HepG2 (cell line): Measurements from ENCODE around the gene ECHS1. TPM values are rescaled to one million over a fixed set of nuclear protein-coding genes. Genes with fewer than 3 reads are reported as not detected.
"Not testable (repeated sequence)": the region's sequence is repeated elsewhere in the genome, so short reads cannot be mapped to it uniquely, and the experiment has no call there.

Experiments used
- ATAC-seq: fragments of 200-7000 bp; cut with Tn5 transposase; 3 replicates; pipeline ENCODE4 v1.9.1; 2020; ENCODE audit warnings: mild to moderate bottlenecking, moderate library complexity
- BruUV-seq: library from RNA; stranded (reverse); fragments of 400-500 nt; replicated peaks from 2 replicates; lab custom pipeline; 2021; lab: Mats Ljungman, UMichigan
- CTCF ChIA-PET: fragments of 300-600 bp; formaldehyde crosslinking; extraction: SDS; loops from one replicate; lab custom pipeline; 2021; ENCODE audit warnings: low total read pairs, inconsistent platforms, low intra/inter-chr PET ratio; lab: Yijun Ruan, JAX
- POLR2A ChIA-PET: fragments of 350-600 bp; sonication (Branson Sonifier 250); formaldehyde crosslinking; loops from one replicate; lab custom pipeline; 2020; ENCODE audit warnings: antibody characterized with exemption, inconsistent platforms; lab: Yijun Ruan, JAX
- DNase-seq: peaks from one replicate; pipeline ENCODE4 v3.0.0-alpha.2; 2015; ENCODE audit warnings: low spot score
- FAIRE-seq: peaks from 3 replicates; lab custom pipeline; 2011; peaks lifted over from hg19 to GRCh38; lab: Jason Lieb, UNC
- H2AFZ ChIP-seq: one replicate; pipeline ENCODE4 v1.6.1; 2011; ENCODE audit warnings: low read length, inconsistent platforms
- H3K27ac ChIP-seq: fragments of 300-600 bp; 3 replicates; pipeline ENCODE4 v1.8.0; 2011; ENCODE audit warnings: mixed run types, mild to moderate bottlenecking, mixed read lengths, low read length, inconsistent platforms; ENCODE audit not compliant: insufficient read depth; ENCODE audit errors: extremely low read length
- H3K27me3 ChIP-seq, 2 experiments: fragments of 200-600 bp in 1 of 2; 2 replicates in 1 of 2; 3 replicates in 1 of 2; pipeline versions ENCODE4 v1.6.0 to v1.8.0; 2011; ENCODE audit warnings: low read length in 2 of 2, mild to moderate bottlenecking in 2 of 2, moderate library complexity in 2 of 2, inconsistent platforms in 1 of 2; ENCODE audit not compliant: insufficient read depth in 2 of 2, control insufficient read depth in 1 of 2
- H3K36me3 ChIP-seq, 2 experiments: fragments of 200-600 bp in 1 of 2; replicated peaks in 1 of 2; 2 replicates in 1 of 2; 3 replicates in 1 of 2; pipeline versions ENCODE4 v1.5.1 to v1.8.0; 2011; ENCODE audit warnings: low read length in 2 of 2, inconsistent platforms in 1 of 2; ENCODE audit not compliant: insufficient read depth in 2 of 2, control insufficient read depth in 1 of 2
- H3K4me1 ChIP-seq: 2 replicates; pipeline ENCODE4 v1.5.1; 2012; ENCODE audit warnings: low read length, inconsistent platforms; ENCODE audit not compliant: insufficient read depth
- H3K4me2 ChIP-seq: 2 replicates; pipeline ENCODE4 v1.6.0; 2011; ENCODE audit warnings: low read depth, low read length, inconsistent platforms
- H3K4me3 ChIP-seq, 3 experiments: fragments of 200-600 bp in 1 of 3; sonication (generic), shearing (Covaris generic) in 1 of 3; replicated peaks in 1 of 3; 2 replicates each; pipeline ENCODE4 v1.5.1; 2011 to 2016; ENCODE audit warnings: low read length in 3 of 3, inconsistent platforms in 2 of 3, low read depth in 2 of 3, mild to moderate bottlenecking in 2 of 3, control low read depth in 1 of 3, mixed read lengths in 1 of 3; ENCODE audit not compliant: insufficient read depth in 1 of 3
- H3K79me2 ChIP-seq: one replicate; pipeline ENCODE4 v1.6.1; 2011; ENCODE audit warnings: low read length, inconsistent platforms; ENCODE audit not compliant: insufficient read depth
- H3K9ac ChIP-seq: 2 replicates; pipeline ENCODE4 v1.6.0; 2011; ENCODE audit warnings: mild to moderate bottlenecking, low read depth, low read length, inconsistent platforms; ENCODE audit not compliant: insufficient read depth
- H3K9me3 ChIP-seq: 2 replicates; pipeline ENCODE4 v1.5.1; 2012; ENCODE audit warnings: mild to moderate bottlenecking, low read length
- H4K20me1 ChIP-seq: 2 replicates; pipeline ENCODE4 v1.6.0; 2011; ENCODE audit warnings: inconsistent platforms, mild to moderate bottlenecking, low read length, moderate library complexity; ENCODE audit not compliant: insufficient read depth
- AGO1 ChIP-seq: fragments of 200-400 bp; formaldehyde crosslinking; IDR thresholded peaks from 2 replicates; pipeline ENCODE4 v1.6.1; 2017; ENCODE audit warnings: mild to moderate bottlenecking, low read depth, low read length, moderate library complexity; ENCODE audit not compliant: poor library complexity, severe bottlenecking
- AGO2 ChIP-seq: fragments of 200-400 bp; formaldehyde crosslinking; optimal IDR thresholded peaks from 2 replicates; pipeline ENCODE3; 2017; ENCODE audit warnings: mild to moderate bottlenecking, low read depth, low read length, moderate library complexity
- SNAPC4 ChIP-seq: sonication (generic); formaldehyde crosslinking; IDR thresholded peaks from 2 replicates; pipeline ENCODE4 v1.4.0; 2020; ENCODE audit warnings: mild to moderate bottlenecking, missing genetic modification reagents
- ZFP91 ChIP-seq: sonication (generic); formaldehyde crosslinking; IDR thresholded peaks from 2 replicates; pipeline ENCODE4 v1.9.0; 2022; ENCODE audit warnings: missing genetic modification reagents, mild to moderate bottlenecking, borderline replicate concordance
- ZNF670 ChIP-seq: sonication (generic); formaldehyde crosslinking; IDR thresholded peaks from 2 replicates; pipeline ENCODE4 v1.8.0; 2022; ENCODE audit warnings: mild to moderate bottlenecking, missing genetic modification reagents, borderline replicate concordance
- ZNF800 ChIP-seq: sonication (generic); formaldehyde crosslinking; IDR thresholded peaks from 2 replicates; pipeline ENCODE4 v1.4.0; 2020; ENCODE audit warnings: missing genetic modification reagents
- WGBS: methylation state at CpG from one replicate; pipeline ENCODE4 v1.1.6; 2017; ENCODE audit warnings: low lambda C conversion rate; 5-methylcytosine and 5-hydroxymethylcytosine counted together
- in situ Hi-C: cut with HindIII; loops from 2 replicates; pipeline ENCODE4 v1.10.0; 2017; ENCODE audit warnings: low pct_unique_long_range_greater_than_20kb; ENCODE audit not compliant: extremely low pct_ligation_motif_present
- intact Hi-C: fragments of 100-400 bp; cut with micrococcal nuclease; formaldehyde crosslinking; loops from one replicate; pipeline ENCODE4 v1.10.0; 2022; ENCODE audit not compliant: unreplicated experiment
- polyA plus RNA-seq, 8 experiments: library from polyadenylated mRNA; depleted of rRNA in 3 of 8; stranded (reverse) in 7 of 8; unstranded in 1 of 8; fragments of >200 nt; fragmentation: Illumina TruSeq in 4 of 8; extraction: Trizol in 4 of 8; gene quantifications; 2 replicates each; pipeline versions ENCODE4 v1.2.1 to v1.2.3, GENCODE V29; 2011 to 2016; ENCODE audit warnings: low read depth in 4 of 8, missing spikeins in 1 of 8, mixed read lengths in 1 of 8; ENCODE audit not compliant: insufficient read depth in 1 of 8
- total RNA-seq, 5 experiments: library from RNA; depleted of rRNA; stranded (reverse); fragments of >200 nt; fragmentation: Illumina TruSeq; extraction: Trizol; gene quantifications; 2 replicates each; pipeline ENCODE4 v1.2.3, GENCODE V29; 2016; ENCODE audit warnings: low read depth in 1 of 5

ECHS1 gene
- total and polyA plus RNA-seq, 2 of the 13 experiments (the other 11 are each of a cell fraction or from before 2014, with no cell fraction given), result 32.7 to 195 TPM

GRCh38 chr10:133418289-133418993 lies 45.3 kb upstream of the ECHS1 start (continued):
- TF ChIP-seq SNAPC4 (CRISPR knock-in tag) (no peak), ZNF670 (CRISPR knock-in tag) (no peak), ZNF800 (no peak), AGO1 (no peak)

- no peak overlapping the region for H2AFZ ChIP-seq
- TF ChIP-seq AGO2, result peak; percentile 28
- no peak for TF ChIP-seq ZFP91 (CRISPR knock-in tag)
- H3K79me2 ChIP-seq, result peaks cover 3% of the 10 kb centered on the region
- H3K36me3 ChIP-seq, result peaks cover 8 to 47% of the 10 kb centered on the region in 2 experiments
- ChIA-PET POLR2A (no interaction called here), CTCF (no interaction called here)
- H3K27me3 ChIP-seq, result no peaks in the 10 kb centered on the region
- BruUV-seq, result no TSS peak
- H3K4me1 ChIP-seq, result no peaks in the 10 kb centered on the region
- H3K27ac ChIP-seq, result no peak overlapping the region
- H3K9ac ChIP-seq, result no peak overlapping the region
- DNase-seq (no peak), ATAC-seq (no peak), FAIRE-seq (no peak)
- WGBS, result 98% methylated on average over 25 of the region's 25 CpGs
- no peaks in the 10 kb centered on the region for H4K20me1 ChIP-seq
- H3K9me3 ChIP-seq, result peaks cover 18% of the 10 kb centered on the region
- intact Hi-C loops, result no loop called here
- in situ Hi-C loops, result no loop called here
- no peak overlapping the region for H3K4me2 ChIP-seq
- no peak overlapping the region for H3K4me3 ChIP-seq
These were observed 42.6 kb upstream of the ECHS1 start for GRCh38 chr10:133415752-133416151.

GRCh38 chr10:133414401-133414800 lies 41.2 kb upstream of the ECHS1 start:
- H3K4me3 ChIP-seq, FAIRE-seq, BruUV-seq, H3K9ac ChIP-seq, H2AFZ ChIP-seq, ATAC-seq, DNase-seq, intact Hi-C loops, POLR2A ChIA-PET, H3K4me2 ChIP-seq, H3K4me1 ChIP-seq, H3K27me3 ChIP-seq, H4K20me1 ChIP-seq, in situ Hi-C loops, CTCF ChIA-PET, H3K27ac ChIP-seq: not testable (repeated sequence)
- Histone ChIP-seq H3K79me2 (peaks cover 13% of the 10 kb centered on the region), H3K36me3 (peaks cover 7 to 52% of the 10 kb centered on the region in 2 experiments), H3K9me3 (peaks cover 19% of the 10 kb centered on the region)
- WGBS, result 100% methylated on average over 4 of the region's 23 CpGs
